ENCODE results near the gene CTIF.

CTIF gene

DNA sequence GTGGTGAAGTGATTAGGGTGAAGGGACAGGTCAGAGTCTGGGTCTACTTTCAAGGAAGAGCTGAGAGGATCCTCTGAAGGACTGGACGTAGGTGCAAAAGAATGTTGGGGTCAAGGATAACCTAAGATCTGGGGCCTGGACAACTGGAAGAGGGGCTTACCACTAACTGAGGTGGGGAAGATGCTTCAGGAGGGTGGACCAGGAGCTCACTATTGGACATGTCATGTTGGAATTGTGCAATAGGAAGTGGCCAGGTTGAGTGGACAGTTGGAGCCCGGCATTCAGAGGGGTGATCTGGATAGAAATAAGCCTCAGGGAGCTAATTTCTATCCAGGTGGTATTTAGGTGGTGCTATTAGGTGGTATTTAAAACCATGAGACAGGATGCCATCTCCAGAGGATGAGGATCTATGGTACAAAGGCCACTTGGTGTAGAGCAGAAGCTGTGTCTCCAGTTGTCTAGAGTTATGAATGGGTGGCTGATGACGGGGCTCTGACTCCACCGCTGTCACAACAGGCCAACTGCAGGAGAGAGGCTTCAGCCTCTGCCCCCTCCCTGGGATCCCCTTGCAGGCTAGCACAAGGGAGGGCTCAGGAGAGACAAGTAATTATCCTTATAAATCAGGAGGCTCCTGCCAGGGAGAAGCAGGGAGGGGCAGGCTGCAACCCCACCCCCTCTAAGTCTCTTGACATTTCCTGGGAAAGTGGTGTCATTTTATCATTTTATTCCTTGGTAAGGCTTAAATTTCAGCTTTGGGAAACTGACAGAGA is 254.0 kb downstream of the CTIF start:
- in situ Hi-C loops (cut with HindIII; ENCODE audit: low sequenced_read_pairs) = no loop called here

DNA sequence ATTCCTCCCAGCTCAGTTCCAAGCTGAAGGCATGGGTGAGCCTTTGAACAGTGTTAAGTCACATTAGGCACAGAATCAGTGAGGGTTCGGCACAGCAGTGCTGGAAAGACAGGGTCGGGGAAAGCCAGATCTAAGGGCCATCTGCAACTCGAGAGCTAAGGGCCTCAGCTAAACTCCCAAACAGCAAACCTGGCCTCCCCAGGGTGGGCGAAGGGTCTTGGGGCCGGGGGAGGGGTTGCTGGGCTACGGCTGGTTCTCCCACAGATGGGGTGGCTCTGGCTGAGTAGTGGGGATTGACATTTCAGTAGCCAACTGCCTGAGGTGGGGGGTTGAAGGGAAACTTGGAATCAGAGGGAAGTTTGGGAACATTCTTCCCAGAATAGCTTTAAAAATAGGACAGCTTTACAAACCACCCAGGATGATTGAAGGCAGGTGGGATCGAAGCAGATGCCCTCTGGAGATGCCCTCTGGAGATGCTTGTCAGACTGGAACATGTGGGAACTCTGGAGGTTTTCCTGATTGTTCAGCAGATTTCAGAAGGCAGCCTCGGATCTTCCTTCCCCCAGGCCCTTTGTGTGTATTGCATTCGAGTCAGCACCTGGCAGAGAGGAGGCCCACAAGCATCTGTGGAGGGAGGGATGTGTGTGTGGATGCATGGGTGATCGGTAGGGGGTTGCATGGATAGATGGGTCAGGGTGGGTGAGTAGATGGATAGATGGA is 255.6 kb downstream of the CTIF start:
- in situ Hi-C loops (cut with HindIII; ENCODE audit: low sequenced_read_pairs) = no loop called here

DNA sequence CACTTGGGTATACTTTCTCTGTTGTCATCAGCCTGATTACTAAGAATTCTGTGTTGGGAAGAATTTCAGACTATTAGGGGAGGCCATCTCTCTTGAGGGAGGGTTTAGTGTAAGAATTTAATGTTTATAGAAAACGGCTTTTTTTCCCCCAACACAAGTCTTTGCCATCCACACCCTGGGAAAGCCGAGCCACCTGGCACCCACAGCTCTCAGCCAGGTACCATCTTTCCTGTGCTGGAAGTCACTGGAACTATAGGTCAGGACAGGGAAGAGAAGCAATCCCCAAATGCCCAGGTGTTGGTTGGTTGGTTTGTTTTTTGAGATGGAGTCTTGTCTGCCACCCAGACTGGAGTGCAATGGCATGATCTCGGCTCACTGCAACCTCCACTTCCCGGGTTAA is 256.9 kb downstream of the CTIF start:
- in situ Hi-C loops (cut with HindIII; ENCODE audit: low sequenced_read_pairs) = no loop called here

GRCh38 chr18:48796491-48797205 is 257.8 kb downstream of the CTIF start:
- in situ Hi-C loops (cut with HindIII; ENCODE audit: low sequenced_read_pairs) = no loop called here

DNA sequence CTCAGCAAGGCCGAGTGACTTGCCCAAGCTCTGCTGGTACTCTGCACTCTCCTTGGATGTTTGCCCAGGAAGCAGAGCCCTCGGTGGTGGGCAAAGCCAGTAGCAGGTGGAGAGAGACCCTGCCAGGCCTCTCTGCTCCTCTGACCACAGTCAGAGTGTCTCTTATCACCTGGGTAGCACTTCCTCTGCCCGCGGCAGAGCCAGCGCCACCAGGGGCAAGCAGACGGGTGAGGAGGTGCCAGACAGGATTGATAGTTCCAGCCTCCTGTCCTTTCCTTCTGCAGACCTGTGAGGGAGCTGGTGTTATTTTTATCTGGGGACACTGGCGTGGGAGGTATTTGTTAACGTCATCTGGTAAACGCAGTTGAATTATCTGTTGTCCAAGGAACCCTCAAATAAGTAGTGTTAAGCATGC is 259.0 kb downstream of the CTIF start:
- in situ Hi-C loops (cut with HindIII; ENCODE audit: low sequenced_read_pairs) = no loop called here

- in situ Hi-C loops (cut with HindIII; ENCODE audit: low sequenced_read_pairs) = no loop called here
Observed at GRCh38 chr18:48798334-48799245, 259.8 kb downstream of the CTIF start.

DNA sequence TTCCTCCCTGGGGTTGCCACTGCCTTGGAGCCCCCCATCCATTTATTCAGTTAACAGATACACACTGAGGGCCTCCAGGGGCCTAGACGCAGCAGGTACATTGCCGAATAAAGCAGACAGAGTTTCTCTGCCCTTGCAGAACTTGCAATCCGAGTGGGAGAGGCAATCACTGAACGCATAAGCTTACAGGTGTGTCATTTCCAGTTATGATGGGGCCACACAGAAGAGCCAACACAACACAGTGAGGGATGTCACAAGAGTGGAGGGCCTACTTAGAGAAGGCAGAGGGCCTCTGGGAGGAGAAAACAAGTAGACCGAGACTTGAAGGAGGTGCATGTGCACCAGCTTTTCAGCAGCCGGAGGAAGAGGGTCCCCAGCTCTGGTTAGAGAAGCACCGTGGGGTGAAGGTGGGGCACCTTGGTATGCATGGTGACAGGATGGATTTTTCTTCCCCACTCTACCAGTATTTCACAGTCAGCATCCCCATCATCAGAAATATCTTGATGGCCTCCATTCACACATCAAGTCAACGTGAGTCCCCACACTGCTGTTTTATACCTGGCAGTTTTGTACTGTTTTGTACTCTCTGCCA is 261.0 kb downstream of the CTIF start:
- in situ Hi-C loops (cut with HindIII; ENCODE audit: low sequenced_read_pairs) = no loop called here

GRCh38 chr18:48800466-48800865 is 261.6 kb downstream of the CTIF start:
- in situ Hi-C loops (cut with HindIII; ENCODE audit: low sequenced_read_pairs) = no loop called here

DNA sequence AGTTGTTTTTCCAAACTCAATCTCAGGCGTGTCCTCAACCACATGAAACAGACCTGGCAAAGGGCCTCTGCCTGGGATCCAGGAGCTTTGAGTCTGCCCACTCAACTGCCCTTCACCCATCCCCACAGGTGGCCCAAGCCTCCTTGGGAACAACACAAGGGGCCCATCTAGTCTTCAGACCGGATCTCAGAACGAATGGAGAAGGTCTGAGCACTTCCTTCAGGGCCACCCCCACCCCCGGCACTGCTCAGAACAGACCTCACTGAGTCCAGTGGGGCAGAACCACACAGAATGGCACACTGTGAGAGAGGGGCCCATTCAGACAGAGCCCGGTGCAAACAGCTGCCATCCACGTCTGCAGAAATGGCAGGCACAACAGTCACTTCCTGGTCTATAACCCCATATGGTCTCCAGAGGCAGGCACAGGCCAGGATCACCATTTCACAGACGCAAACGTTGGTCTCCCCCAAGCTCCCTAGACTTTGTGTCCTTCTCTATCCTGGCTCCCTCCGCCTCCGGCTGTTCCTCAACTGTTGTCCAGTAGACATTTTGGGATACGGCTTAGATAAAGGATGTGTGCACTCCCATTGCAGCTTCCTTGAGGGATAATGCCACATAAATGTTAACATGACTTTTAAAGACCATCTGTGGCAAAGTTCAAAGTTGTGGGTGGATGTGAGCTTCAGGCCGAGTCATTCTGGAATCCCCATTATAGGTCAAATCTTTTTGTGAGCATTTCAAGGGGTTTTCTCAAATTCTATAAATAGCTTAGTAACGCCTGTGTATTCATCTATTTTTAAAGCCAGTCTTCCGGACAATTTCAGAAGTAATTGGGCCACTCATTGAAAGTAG is 262.3 kb downstream of the CTIF start:
- in situ Hi-C loops (cut with HindIII; ENCODE audit: low sequenced_read_pairs) = no loop called here

- in situ Hi-C loops (cut with HindIII; ENCODE audit: low sequenced_read_pairs) = no loop called here
Observed at GRCh38 chr18:48801728-48802542, 263.1 kb downstream of the CTIF start.

- in situ Hi-C loops (cut with HindIII; ENCODE audit: low sequenced_read_pairs) = no loop called here
Observed at GRCh38 chr18:48802543-48803290, 263.9 kb downstream of the CTIF start.

- in situ Hi-C loops (cut with HindIII; ENCODE audit: low sequenced_read_pairs) = no loop called here
Observed at GRCh38 chr18:48803518-48803917, 264.7 kb downstream of the CTIF start.

DNA sequence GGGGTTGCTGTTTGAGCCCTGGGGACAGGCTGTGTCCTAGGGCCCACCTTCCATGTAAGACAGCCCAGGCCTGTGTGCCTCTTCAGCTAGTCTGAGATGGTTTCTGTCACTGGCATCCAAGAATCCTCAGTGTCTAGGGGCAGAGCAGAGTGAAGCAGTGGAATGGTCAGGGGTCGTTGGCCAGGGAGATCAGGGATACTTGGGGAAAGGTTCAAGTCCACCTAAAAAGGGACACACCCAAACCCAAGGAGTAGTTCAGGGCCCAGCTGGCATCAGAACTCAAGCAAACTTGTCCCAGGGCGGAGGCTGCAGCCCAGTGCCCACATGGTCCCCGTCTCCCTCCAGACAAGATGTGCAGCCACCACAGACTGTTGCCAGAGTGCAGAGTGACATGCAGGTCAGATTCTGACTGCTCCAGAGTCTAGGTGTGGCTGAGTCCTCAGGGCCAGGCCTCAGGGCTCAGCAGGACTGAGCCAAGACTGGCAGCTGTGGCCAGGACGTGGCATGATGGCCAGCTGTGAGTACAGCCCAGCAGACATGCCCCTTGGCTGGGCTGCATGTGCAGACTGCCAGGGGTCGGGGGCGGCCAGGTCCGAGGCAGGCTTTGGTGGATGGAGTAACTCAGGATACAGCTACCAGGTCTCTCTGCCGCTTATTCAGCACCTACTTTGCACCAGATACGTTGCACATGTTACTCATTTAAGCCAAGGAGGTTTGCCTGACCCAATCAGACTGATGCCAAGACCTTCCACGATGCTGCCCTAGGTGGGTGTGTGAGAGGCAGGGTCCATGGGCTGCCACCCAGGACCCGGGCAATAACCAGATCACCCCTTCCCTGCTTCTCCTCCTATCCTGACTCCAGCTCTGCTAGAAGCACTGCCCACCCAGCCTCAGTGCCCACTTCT is 265.4 kb downstream of the CTIF start:
- in situ Hi-C loops (cut with HindIII; ENCODE audit: low sequenced_read_pairs) = no loop called here

DNA sequence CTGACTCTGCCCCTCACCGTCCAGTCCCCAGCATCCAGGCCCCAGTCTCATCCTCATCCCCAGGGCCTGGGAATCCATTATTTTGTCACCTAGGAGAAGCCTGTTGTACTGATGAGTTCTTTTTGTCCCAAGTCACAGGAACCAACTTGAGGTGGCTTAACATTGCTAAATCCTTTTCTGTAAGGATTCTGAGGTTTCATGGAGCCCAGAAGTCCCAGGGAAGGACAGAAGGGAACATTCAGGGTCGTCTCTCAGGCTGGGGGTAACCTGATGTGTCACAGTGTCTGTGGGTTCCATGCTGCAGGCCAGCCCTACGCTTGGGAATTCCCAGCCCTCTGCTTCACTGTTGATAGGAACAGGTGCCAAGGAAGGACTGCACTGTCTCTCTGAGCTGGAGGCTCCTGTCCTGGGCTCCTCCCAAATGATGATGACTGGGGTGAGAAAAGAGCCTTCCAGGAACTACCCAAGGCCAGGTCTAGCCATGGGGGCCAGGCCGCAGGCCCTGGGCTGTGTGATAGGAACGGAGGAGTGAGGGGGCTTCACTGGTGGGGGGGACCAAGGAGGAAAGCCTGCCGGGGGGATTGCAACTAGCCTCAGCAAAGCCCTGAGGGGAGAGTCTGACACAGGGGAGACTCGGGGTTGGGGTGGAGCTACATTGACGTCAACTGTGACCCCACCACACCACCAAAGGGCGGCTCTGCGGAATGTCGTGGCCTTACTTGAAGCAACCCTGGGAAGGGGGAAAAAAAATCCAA is 266.2 kb downstream of the CTIF start:
- in situ Hi-C loops (cut with HindIII; ENCODE audit: low sequenced_read_pairs) = no loop called here

DNA sequence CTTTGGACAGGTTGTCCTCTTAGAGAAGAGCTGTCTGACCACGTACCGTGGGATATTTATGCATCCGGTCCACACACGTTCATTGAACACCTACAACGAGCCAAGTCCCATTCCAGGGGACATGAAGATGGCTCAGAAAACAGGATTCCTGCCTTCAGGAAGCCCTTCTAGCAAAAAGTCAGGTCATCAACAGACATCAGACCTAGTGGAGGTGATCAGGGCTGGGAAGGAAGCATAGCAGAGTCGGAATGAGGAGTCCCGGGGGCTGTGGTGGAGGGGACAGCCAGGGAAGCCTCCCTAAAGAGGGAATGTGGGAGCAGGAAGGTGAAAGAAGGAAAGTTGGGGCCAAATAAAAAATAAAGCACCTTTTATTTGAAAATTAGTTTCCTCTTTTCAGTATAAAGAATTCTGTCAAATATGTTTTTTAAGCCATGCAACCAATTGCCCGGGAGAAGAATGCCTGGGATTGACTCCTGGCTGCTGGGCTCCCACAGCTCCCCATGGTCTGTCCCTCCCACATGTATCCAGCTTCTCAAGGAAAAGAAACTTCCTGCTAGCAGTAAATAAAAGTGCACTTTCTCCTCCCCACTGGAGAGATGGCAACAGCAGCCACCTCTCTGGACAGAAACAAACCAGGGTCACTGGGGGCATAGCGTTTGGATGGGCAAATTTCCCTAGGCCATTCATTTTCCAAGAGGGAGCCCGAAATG is 267.1 kb downstream of the CTIF start:
- in situ Hi-C loops (cut with HindIII; ENCODE audit: low sequenced_read_pairs) = no loop called here

Measured in DLD1 (cell line).